HEK293T (cell line): ENCODE data around the gene RRBP1.
A peak's percentile ranks its signal among the peaks of the same experiment; 100 is the strongest.

Experiments
- ARNT ChIP-seq: fragments of 450-650 bp; IDR thresholded peaks from 2 replicates; pipeline ENCODE4 v1.6.1; 2017; ENCODE audit warnings: mild to moderate bottlenecking
- BHLHE40 ChIP-seq: fragments of 450-650 bp; IDR thresholded peaks from 2 replicates; pipeline ENCODE4 v1.6.1; 2016; ENCODE audit warnings: mild to moderate bottlenecking, moderate library complexity, borderline replicate concordance
- FOXA1 ChIP-seq: fragments of 450-650 bp; IDR thresholded peaks from 2 replicates; pipeline ENCODE4 v1.6.1; 2016; ENCODE audit warnings: mild to moderate bottlenecking
- FOXK2 ChIP-seq: fragments of 450-650 bp; IDR thresholded peaks from 2 replicates; pipeline ENCODE4 v1.6.1; 2016; ENCODE audit warnings: mild to moderate bottlenecking
- FOXM1 ChIP-seq: fragments of 450-650 bp; IDR thresholded peaks from 2 replicates; pipeline ENCODE4 v1.6.1; 2017; ENCODE audit warnings: mild to moderate bottlenecking, borderline replicate concordance
- HDGF ChIP-seq: fragments of 450-650 bp; IDR thresholded peaks from 2 replicates; pipeline ENCODE4 v1.6.1; 2017; ENCODE audit warnings: antibody characterized with exemption, borderline replicate concordance
- L3MBTL2 ChIP-seq: fragments of 450-650 bp; conservative IDR thresholded peaks from 2 replicates; pipeline ENCODE4 v1.6.1; 2016; ENCODE audit warnings: mild to moderate bottlenecking
- NFRKB ChIP-seq: fragments of 450-650 bp; IDR thresholded peaks from 2 replicates; pipeline ENCODE4 v1.6.1; 2016; ENCODE audit warnings: mild to moderate bottlenecking, moderate library complexity
- SP1 ChIP-seq: fragments of 450-650 bp; IDR thresholded peaks from 2 replicates; pipeline ENCODE4 v1.6.1; 2017
- SUZ12 ChIP-seq: fragments of 450-650 bp; IDR thresholded peaks from 2 replicates; pipeline ENCODE4 v1.6.1; 2016; ENCODE audit warnings: mild to moderate bottlenecking
- ZNF384 ChIP-seq: fragments of 450-650 bp; IDR thresholded peaks from 2 replicates; pipeline ENCODE4 v1.6.1; 2016
- TF ChIP-seq, protein P1 (sequence below): fragments of 450-650 bp; IDR thresholded peaks from 2 replicates; pipeline ENCODE4 v1.6.1; 2016

DNA sequence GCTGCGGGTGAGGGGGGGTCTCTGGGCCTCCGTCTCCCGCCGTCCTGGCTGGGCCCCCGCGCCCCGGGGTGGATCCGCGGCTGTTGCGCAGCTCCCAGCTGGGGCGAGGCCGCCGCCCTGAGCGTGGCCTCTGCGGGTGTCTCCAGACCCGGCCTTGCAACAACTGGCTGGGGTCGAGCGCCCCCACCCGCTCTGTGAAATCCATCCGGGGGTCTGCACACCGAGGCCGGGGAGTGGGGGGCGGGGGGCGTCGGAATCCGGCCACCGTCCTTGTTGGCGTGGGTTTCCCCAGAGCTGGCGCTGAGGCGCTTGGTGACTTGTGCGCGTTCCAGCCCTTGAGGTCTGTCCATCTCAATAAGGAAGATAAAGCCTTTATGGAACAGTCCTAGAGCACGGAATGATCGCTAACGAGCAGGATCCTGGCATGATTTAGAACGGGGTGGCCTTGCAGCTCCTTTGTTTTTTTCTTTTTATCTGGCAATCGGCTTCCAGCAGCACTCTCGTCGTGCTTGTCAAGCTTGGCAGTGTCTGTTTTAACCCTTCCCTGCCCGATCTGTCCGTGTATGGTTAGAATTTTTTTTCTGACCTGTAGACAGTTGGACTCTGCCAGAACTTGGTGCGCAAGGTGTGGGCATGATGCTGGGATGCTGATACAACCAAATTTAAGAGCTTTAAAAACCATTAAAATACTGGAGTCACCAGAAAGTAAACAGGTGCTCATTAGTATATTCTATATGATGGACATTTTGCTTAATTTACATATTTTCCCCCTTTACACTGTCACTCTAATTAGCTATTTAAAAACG, 111.5 kb downstream of the RRBP1 start:
- no peak for TF ChIP-seq FOXK2
- TF ChIP-seq, protein P1, sequence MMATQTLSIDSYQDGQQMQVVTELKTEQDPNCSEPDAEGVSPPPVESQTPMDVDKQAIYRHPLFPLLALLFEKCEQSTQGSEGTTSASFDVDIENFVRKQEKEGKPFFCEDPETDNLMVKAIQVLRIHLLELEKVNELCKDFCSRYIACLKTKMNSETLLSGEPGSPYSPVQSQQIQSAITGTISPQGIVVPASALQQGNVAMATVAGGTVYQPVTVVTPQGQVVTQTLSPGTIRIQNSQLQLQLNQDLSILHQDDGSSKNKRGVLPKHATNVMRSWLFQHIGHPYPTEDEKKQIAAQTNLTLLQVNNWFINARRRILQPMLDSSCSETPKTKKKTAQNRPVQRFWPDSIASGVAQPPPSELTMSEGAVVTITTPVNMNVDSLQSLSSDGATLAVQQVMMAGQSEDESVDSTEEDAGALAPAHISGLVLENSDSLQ, result peak; percentile 72
- TF ChIP-seq L3MBTL2, result no peak
- no peak for TF ChIP-seq BHLHE40
- TF ChIP-seq FOXM1, result no peak
- TF ChIP-seq NFRKB, result no peak
- no peak for TF ChIP-seq FOXA1
- TF ChIP-seq SUZ12, result no peak
- no peak for TF ChIP-seq ARNT
- TF ChIP-seq SP1, result no peak
- TF ChIP-seq HDGF, result no peak
- TF ChIP-seq ZNF384, result peak; percentile 40
